GM19025 (cell line): ENCODE data around the gene MIA.
"Not testable (repeated sequence)": the region's sequence is repeated elsewhere in the genome, so short reads cannot be mapped to it uniquely, and the experiment has no call there.

Source experiments
- ATAC-seq: cut with Tn5 transposase; IDR thresholded peaks from one replicate; pipeline ENCODE4 v1.9.1; 2021; ENCODE audit warnings: mild to moderate bottlenecking, low read depth, moderate library complexity; ENCODE audit not compliant: unreplicated experiment

The MIA gene

GRCh38 chr19:40750058-40750873 is 25.1 kb upstream of the MIA start, which contains the start of gene ACTMAP:
Gene ACTMAP, minus strand, starts transcription at chr19:40750477. Its CDS starts 674 bp downstream, at chr19:40749803.
- ATAC-seq = peak; percentile 80

GRCh38 chr19:40750874-40751537 is 24.3 kb upstream of the MIA start, which contains the start of gene SNRPA:
Gene SNRPA, plus strand, starts transcription at chr19:40751203. Its CDS starts 206 bp downstream, at chr19:40751409.
- peak; percentile 37 for ATAC-seq

- no peak for ATAC-seq
Measured at GRCh38 chr19:40752257-40752781, 23.0 kb upstream of the MIA start.

GRCh38 chr19:40754611-40755247 is 20.6 kb upstream of the MIA start:
- no peak for ATAC-seq

- no peak for ATAC-seq
Measured at GRCh38 chr19:40755248-40755624, 20.1 kb upstream of the MIA start.

GRCh38 chr19:40755791-40756190 is 19.5 kb upstream of the MIA start:
- no peak for ATAC-seq

GRCh38 chr19:40756502-40757110 is 18.7 kb upstream of the MIA start:
- no peak for ATAC-seq

GRCh38 chr19:40758491-40758890 is 16.8 kb upstream of the MIA start:
- ATAC-seq = no peak

GRCh38 chr19:40759352-40759751 is 16.0 kb upstream of the MIA start:
- ATAC-seq = no peak

- ATAC-seq = no peak
Measured at GRCh38 chr19:40762754-40763470, 12.4 kb upstream of the MIA start.

- ATAC-seq = no peak
Measured at GRCh38 chr19:40763526-40763925, 11.8 kb upstream of the MIA start.

- ATAC-seq = no peak
Measured at GRCh38 chr19:40763963-40764362, 11.4 kb upstream of the MIA start.

GRCh38 chr19:40766385-40766784 is 8.9 kb upstream of the MIA start:
- not testable (repeated sequence) for ATAC-seq

- no peak for ATAC-seq
Measured at GRCh38 chr19:40768869-40769268, 6.5 kb upstream of the MIA start.

GRCh38 chr19:40771101-40771862 is 4.0 kb upstream of the MIA start:
- ATAC-seq = not testable (repeated sequence)

- no peak for ATAC-seq
Measured at GRCh38 chr19:40775632-40776022, 306 bp downstream of the MIA start.

GRCh38 chr19:40776364-40776763 is 1.0 kb downstream of the MIA start:
- no peak for ATAC-seq

- peak; percentile 67 for ATAC-seq
Measured at GRCh38 chr19:40776932-40777644, 1.8 kb downstream of the MIA start.

- ATAC-seq = no peak
Measured at GRCh38 chr19:40777645-40777936, 2.3 kb downstream of the MIA start.
